22Rv1 (cell line): Measurements from ENCODE around the gene FAM219A.

Experiments
- CTCF ChIP-seq: fragments of 450-650 bp; IDR thresholded peaks from 2 replicates; pipeline ENCODE4 v1.5.1; 2017; ENCODE audit warnings: mild to moderate bottlenecking
- ZFX ChIP-seq: fragments of 450-650 bp; IDR thresholded peaks from 2 replicates; pipeline ENCODE4 v1.6.1; 2017; ENCODE audit warnings: antibody characterized with exemption, borderline replicate concordance

- no peak for TF ChIP-seq CTCF
- no peak for TF ChIP-seq ZFX
These were observed 29.9 kb downstream of the FAM219A start for GRCh38 chr9:34428325-34428958.
